Stimulated activated CD8-positive, alpha-beta memory T cell treated with anti-CD3 and anti-CD28 coated beads, Interleukin-7, amount 100 ng/mL, for 4 hours (primary cell): ENCODE measurements around the gene IFI27L1.
A peak's percentile ranks its signal among the peaks of the same experiment; 100 is the strongest.

Experiments
- DNase-seq, 2 donors: peaks; one replicate each; pipeline ENCODE4 v3.0.0-alpha.2; 2020; ENCODE audit warnings: low read depth in 2 of 2

Gene IFI27L1

DNA sequence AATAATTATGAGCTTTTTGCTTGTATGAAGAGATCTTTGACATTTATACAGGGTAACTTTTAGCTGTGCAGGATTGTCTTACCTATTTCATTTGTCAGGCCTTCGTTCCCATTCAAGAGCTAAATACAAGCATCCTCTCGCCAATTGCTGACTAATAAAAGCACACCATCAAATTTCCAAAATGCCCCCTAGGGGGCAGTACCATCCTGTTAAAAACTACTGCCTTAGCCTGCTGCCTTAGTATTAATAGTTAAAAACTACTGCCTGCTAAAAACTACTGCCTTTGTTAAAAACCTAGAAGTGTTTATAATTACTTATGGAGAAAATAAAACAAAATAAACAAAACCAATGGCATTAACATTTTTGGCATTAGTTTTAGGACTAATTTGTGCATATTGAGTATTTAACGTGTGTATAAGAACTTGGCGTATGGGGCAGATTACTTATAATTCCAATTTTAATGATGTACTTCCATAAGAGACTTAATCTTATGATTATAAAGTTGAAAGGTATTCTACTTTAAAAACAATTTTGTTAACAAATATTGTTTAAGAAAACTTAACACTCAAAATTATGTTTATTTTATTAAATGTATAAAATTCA lies 51.3 kb downstream of the IFI27L1 start:
- DNase-seq = peak; percentile 23 to 40

DNA sequence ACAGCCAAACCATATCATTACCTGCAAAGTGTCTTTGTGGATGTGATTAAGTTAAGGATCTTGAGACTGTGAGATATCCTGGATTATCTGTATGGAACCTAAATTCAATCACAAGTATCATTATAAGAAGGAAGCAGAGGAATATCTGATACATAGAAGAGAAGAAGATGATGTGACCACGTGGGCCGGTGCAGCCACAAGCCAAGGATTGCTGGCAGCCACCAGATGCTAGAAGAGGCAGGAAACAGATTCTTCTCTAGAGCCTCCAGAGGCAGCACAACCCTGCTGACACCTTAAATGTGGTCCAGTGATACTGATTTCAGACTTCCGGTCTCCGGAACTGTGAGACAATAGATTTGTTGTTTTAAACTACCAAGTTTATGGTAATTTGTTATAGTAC lies 54.4 kb downstream of the IFI27L1 start:
- no peak for DNase-seq

- peak; percentile 61 to 72 for DNase-seq
Measured at GRCh38 chr14:94136575-94137331, 55.6 kb downstream of the IFI27L1 start.

- no peak for DNase-seq
Measured at GRCh38 chr14:94138251-94138650, 57.1 kb downstream of the IFI27L1 start.

- DNase-seq = no peak
Measured at GRCh38 chr14:94139006-94139405, 57.9 kb downstream of the IFI27L1 start.

GRCh38 chr14:94139421-94139820 lies 58.3 kb downstream of the IFI27L1 start:
- no peak for DNase-seq

- DNase-seq = no peak
Measured at GRCh38 chr14:94142247-94142646, 61.1 kb downstream of the IFI27L1 start.

DNA sequence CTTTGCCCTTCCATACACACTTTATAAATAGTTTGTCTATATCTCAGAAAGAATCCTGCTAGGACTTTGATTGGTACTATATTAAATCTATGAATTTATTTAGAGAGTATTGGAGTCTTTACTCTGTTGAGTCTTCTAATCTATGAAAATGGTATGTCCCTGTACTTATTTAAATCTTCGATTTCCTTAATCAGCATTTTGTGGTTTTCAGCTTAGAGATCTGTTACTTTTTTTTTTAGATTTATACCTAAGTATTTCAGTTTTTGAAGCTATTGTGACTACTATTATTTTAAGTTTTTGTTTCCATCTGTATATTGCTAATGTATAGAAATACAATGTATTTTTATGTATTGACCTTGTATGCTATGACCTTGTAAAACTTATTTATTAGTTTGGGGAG lies 61.7 kb downstream of the IFI27L1 start:
- no peak for DNase-seq

GRCh38 chr14:94143239-94143638 lies 62.1 kb downstream of the IFI27L1 start:
- DNase-seq = no peak

DNA sequence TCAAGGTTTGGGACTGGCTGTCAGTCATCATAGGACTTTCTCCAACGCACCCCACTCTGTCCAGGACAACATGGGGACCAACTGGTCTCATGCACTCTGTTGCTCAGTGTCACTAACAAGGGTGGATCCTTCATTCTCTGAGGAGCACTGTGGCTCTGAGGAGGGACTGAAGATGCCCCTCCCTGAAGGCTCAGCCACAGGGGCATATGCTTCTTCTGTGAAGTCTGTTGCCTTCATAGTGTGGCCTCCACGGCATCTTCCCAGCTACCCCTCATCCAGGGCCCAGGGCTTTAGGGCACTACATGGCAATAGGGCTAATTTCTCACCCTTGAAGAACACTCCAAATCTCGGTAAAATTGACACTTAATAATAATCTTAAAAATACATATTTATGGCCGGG lies 62.6 kb downstream of the IFI27L1 start:
- DNase-seq = no peak

GRCh38 chr14:94144765-94145164 lies 63.7 kb downstream of the IFI27L1 start:
- no peak for DNase-seq

DNA sequence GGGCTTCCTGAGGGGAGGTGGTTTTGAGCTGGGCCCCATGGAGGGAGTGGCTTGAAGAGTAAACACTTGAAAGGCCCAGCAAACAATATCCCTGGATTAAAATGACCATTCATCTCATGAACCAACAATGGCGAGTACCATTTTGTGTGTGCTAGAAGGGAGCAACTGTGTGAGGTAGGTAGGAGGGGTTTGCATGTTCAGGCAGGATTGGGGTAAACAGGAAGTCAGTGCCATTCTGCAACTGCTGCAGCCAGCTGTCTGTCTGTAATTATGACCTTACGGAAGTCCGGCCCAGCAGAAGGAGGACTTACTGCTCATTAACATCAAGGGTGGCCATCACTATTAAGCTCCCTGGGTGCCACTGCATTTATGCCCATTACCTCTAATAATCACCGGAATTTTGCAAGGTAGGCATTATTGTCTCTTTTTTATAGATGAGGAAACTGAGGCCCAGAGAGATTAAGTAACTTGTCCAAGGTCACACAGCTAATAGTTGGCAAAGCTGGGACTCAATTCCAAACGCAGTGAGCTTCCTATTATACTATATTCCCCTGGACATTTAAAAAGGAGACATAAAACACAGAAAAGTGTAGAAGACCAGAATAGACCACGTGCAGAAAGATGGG lies 64.9 kb downstream of the IFI27L1 start:
- no peak for DNase-seq
